ENCODE measurements around the gene SCMH1. TPM values are rescaled to one million over a fixed set of nuclear protein-coding genes. Genes with fewer than 3 reads are reported as not detected.
A peak's percentile ranks its signal among the peaks of the same experiment; 100 is the strongest.

Gene SCMH1
- total RNA-seq, 1 donor from 2014 or later: 25.1 TPM

DNA sequence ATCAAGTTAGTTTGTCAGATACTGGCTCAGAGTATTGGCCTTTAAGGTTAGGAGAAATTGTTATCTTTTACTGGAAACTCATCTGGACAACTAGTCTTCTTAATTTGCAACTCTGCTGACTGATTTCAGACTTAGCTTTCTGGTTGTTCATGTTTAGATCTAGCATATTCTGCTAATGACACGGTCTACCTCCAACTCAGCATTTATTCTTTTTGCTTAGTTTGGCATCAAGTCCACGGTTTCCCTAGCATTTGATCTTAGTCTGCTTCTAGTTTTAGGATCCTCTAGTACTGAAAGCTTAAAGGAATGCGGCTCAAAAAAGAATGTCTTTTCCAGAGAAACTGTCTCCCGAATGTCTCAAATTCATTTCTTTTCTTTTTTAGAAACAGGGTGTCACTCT is 145.0 kb downstream of the SCMH1 start:
- no peak for DNase-seq (ENCODE audit: low read depth)

GRCh38 chr1:41093826-41094225 is 148.3 kb downstream of the SCMH1 start:
- no peak for DNase-seq (ENCODE audit: low read depth)

GRCh38 chr1:41086921-41087320 is 155.2 kb downstream of the SCMH1 start:
- no peak for DNase-seq (ENCODE audit: low read depth)

DNA sequence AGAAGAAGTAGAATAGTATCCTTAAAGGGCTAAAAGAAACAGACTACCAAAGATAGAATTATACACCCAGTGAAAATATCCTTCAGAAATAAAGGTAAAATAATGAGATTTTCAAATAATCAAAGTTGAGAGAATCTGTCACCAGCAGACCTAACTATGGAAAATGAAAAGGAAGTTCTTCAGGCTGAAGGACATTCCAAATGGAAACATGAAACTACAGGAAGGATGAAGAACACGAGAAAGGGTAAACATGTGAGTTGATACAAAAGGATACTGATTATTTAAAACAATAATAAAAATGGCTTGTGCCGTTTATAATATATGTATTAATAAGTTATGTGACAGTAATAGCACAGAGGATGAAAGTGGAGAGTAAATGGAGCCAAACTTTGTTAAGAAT is 163.5 kb downstream of the SCMH1 start:
- no peak for DNase-seq (ENCODE audit: low read depth)

DNA sequence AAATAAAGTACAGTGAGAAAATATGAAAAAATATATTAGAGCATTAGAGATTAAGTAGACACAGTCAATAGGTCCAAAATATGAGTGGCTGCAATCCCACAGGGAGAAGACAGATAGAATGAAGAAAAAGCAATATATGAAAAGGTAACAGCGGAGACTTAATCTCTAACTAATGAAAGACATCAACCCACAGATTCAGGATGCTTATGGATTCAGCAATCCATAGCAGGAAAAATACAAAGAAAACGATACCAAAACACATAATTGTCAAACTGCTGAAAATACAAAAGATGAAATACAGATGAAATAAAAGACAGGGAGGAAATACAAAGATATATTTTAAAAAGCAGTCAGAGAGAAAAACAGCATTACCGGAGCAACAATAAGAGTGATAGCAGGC is 163.9 kb downstream of the SCMH1 start:
- DNase-seq (ENCODE audit: low read depth): no peak

GRCh38 chr1:41073971-41074370 is 168.1 kb downstream of the SCMH1 start:
- DNase-seq (ENCODE audit: low read depth): peak; percentile 80

DNA sequence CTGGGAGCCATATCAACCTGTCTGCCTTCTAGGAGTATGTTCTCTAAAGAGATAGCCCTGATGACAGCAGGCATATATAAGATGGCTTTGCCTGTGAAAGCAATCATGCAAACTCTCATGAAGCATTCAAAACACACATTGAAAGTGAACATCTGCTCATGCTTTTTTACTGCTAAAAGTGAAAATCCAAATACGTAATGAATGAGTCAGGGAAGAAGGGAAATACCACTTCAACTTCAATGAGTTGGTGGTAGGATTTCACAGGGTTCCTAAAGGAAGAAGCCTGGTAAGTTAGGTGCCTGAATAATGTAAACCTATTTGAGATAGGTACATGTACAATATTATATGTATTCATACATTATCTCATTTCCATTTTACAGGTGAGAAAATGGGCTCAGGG is 170.1 kb downstream of the SCMH1 start:
- no peak for DNase-seq (ENCODE audit: low read depth)

DNA sequence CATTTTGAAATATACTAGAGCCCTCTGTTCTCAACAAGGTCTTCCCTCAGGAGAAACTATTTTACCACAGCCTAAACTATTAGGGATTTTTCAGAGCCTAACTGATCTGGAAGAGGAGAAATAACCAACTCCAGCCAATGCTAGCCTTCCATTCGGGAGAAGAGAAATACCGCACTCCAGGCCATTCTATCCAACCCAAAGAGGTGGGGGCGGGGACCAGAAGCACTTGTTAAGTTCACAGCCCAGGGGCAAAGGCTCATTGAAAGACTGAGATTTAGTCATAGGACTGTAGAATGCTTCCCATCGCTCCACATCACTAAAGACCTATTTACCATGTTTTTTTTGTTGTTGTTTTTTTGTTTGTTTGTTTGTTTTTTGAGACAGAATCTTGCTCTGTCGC is 185.2 kb downstream of the SCMH1 start:
- DNase-seq (ENCODE audit: low read depth): no peak

DNA sequence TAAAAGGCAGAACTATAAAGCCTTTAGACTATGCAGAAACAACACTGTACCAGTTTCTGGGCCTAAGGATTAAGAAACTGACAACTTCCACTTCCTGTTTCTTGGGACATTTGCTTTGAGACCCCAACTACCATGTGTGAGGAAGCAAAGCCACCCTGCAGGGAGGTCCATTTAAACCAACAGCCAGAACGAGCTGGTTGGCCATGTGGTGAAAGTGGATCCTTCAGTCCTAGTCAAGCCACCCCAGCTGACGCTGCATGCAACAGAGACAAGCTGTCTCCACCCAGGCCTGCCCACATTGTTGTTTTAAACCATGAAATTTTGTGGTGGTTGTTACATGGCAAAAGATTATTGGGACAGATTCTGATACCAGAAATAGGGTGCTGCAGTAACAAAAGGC is 188.8 kb downstream of the SCMH1 start:
- no peak for DNase-seq (ENCODE audit: low read depth)

DNA sequence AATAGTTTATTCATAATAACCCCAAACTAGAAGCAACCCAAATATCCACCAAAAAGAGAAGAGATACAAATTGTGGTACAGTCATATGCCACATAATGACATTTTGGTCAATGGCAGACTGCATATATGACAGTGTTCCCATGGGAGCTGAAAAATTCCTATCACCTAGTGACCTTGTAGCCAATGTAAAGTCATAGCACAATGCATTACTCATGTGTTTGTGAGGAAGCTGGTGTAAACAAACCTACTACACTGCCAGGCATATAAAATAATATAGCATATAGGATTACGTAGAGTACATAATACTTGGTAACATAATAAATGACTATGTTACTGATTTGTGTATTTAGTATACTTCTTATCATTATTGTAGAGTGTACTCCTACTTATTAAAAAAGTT is 191.1 kb downstream of the SCMH1 start:
- no peak for DNase-seq (ENCODE audit: low read depth)

DNA sequence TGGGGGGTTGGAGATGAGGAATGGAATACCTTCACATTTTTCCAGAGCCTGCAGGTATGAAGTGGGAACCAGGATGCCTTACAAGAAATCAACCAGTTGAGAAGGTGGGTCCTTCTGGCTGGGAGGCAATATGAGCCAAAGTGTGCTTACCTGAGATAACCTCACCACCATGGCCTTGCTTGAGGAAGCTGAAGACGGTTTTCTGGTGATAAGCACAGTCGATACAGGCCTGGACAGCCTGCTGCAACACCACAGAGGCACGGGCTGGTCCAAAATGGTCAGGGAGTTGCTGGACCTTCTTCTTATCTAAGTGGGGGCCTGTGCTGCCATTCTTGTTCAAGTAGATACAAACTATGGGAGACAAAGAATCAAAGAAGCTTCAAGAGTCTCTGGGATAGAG is 193.6 kb downstream of the SCMH1 start:
- no peak for DNase-seq (ENCODE audit: low read depth)

DNA sequence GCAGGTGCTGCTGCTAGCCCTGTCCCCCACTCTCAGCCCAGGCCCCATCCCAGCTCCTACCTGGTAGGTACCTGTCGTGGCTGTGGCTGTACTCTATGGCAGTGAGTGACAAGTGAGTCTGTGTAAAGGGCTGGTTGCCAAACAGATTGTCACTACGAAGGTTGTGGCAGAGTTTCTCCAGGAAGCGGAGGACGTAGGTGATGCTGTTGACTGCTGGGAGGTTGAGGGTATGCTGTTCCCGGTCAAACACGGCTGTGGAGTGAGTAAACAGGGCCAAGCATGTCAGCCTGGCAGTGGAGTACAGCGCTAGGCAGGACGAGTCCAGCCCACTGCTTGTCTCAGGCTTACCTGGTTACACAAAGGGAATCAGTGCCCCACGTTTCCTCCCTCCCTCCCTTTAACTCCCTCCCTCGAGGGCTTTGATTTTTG is 195.7 kb downstream of the SCMH1 start:
- DNase-seq (ENCODE audit: low read depth): no peak

DNA sequence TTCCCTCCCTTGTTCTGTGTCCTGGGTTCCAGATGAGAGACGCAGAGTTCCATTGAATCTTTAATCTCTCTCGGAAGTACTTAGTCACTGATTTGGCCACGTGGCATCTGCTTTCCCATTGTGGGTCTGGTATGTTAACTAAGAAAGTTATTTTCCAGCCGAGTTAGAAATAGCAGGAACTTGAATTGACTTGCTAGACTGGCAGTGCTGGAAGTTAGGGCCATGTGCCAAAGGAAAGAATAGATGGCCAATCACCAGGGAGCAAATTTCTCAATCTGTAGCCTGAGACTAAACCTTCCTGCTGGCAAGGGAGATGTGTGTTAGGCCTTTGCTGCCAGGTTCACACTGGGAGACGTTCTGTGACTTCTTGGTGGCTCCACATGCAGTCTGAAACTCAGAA is 196.4 kb downstream of the SCMH1 start:
- DNase-seq (ENCODE audit: low read depth): peak; percentile 93

- no peak for DNase-seq (ENCODE audit: low read depth)
Observed at GRCh38 chr1:41044187-41044586, 197.9 kb downstream of the SCMH1 start.

- DNase-seq (ENCODE audit: low read depth): peak; percentile 38
Observed at GRCh38 chr1:41041614-41042270, 200.4 kb downstream of the SCMH1 start.

GRCh38 chr1:41038110-41038509 is 204.0 kb downstream of the SCMH1 start:
- no peak for DNase-seq (ENCODE audit: low read depth)

- no peak for DNase-seq (ENCODE audit: low read depth)
Observed at GRCh38 chr1:41037116-41037903, 204.8 kb downstream of the SCMH1 start.

DNA sequence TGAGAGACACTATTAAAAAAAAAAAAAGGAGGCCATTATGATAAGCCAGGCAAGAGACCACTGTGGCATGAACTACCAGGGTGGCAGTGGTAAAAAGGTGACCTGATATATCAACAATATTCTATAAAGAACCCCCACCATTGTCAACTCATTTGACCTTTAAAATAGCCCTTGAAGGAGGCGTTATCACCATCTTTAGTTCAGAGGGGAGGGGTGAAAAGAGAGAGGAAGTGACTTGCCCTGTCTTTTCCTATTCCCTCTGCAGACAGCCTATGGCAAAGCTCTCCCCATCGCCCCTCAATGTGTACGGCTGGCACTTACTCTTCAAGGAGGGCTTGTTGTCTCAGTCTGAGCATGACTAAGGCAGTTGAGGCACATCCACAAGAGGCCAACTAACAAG is 208.8 kb downstream of the SCMH1 start:
- no peak for DNase-seq (ENCODE audit: low read depth)

DNA sequence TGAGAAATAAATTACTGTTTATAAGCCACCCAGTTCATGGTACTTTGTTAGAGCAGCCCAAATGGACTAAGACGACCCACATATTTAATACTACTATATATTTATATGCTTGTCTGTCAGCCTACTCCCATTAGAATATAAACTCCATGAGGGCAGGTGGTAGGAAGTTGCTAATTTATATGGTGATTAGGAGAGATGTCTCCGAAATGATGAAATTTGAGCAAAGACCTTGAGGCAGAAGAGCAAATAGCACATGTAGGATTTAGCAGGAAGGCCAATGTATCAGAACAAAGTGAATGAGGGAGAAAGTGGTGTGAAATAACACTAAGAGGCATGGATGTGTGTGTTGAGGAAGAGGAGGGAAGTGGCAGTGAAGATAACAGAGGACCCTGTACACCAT is 210.0 kb downstream of the SCMH1 start:
- no peak for DNase-seq (ENCODE audit: low read depth)

DNA sequence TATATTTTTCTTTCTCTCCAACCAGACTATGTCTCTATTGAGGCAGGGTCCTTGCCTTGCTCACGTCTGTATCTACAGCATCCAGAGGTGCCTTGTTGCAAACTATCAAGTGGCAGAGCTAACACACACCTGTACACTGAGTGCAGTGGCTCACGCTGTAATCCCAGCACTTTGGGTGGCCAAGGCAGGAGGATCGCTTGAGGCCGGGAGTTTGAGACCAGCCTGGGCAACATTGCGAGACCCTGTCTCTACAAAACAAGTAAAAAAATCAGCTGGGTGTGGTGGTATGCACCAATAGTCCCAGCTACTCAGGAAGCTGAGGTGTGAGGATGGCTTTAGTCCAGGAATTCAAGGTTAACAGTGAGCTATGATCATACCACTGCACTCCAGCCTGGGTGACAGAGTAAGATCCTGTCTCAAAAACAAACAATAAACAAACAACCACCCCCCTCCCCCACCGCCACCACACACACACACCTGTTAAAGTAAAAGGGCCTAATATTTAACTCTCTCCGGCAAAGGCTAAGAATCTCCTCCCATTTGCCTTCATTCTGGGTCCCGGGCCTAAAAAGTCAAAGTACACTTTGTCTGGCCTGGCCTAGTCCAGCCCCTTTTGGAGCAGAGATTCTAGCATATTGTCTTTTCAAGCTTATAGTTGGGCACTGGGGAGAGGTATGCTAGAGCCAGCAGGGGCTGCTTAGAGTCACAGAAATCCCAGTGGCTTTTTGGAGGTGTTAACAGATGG is 211.1 kb downstream of the SCMH1 start:
- no peak for DNase-seq (ENCODE audit: low read depth)

GRCh38 chr1:41028034-41028642 is 214.0 kb downstream of the SCMH1 start:
- DNase-seq (ENCODE audit: low read depth): no peak

Measured in renal cortical epithelial cell (primary cell).